Parietal lobe (tissue), 1 donor: ENCODE data around the gene KRTAP5-3. TPM values are rescaled to one million over a fixed set of nuclear protein-coding genes. Genes with fewer than 3 reads are reported as not detected.

ENCODE experiments used
- total RNA-seq: library from RNA; depleted of rRNA; stranded (reverse); fragments of >200 nt; gene quantifications from one replicate; pipeline ENCODE4 v1.2.3, GENCODE V29; 2014

KRTAP5-3 gene, protein sequence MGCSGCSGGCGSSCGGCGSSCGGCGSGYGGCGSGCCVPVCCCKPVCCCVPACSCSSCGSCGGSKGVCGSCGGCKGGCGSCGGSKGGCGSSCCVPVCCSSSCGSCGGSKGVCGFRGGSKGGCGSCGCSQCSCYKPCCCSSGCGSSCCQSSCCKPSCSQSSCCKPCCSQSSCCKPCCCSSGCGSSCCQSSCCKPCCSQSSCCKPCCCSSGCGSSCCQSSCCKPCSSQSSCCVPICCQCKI
- not detected for total RNA-seq

DNA sequence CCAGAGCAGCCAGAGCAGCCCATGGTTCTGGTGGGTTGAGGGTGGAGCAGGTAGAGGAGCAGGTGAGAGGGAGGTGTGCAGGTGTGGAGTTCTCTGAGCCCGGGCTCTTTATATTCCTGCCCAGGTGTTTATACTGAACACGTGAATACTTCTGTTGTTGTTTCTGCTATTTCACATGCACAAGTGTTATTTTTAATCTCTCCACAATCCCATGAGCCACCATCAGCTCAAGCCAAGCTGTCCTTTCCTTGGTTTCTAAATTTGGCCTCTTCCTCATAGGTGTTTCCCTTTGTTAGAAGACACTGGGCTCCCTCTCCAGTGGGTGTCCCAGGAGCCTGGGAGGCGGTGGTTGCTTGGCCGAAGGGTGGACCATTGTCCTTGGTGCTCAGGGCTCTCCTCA is at the start of gene KRTAP5-3:
KRTAP5-3 (minus strand) TSS at position 101 of the 400 bp plus-strand sequence; CDS start at position 23, 78 bp downstream.

DNA sequence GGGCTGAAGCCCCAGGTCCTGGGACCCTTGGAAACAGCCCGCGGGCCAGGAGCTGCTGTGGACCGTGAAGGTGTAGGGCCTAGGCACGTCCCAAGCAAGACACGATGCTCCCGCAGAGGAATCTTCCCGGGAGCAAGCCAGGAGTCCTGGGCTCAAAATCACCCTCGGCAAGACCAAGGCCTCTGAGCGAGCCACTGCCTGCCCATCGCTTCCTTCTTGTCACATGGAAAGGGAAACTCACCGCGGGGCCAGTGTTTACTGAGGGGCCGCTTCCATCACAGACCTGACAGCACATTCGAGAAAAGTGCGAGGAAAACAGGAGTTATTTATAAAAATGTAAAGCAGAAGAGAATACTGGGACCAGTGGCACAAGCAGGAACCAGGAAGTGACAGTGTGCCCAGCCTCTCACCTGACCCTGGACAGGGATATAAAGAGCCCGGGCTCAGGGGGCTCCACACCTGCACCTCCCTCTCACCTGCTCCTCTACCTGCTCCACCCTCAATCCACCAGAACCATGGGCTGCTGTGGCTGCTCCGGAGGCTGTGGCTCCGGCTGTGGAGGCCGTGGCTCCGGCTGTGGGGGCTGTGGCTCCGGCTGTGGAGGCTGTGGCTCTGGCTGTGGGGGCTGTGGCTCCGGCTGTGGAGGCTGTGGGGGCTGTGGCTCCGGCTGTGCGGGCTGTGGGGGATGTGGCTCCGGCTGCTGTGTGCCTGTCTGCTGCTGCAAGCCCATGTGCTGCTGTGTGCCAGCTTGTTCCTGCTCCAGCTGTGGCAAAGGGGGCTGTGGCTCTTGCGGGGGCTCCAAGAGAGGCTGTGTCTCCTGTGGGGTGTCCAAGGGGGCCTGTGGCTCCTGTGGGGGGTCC is 21.3 kb upstream of the KRTAP5-3 start, which contains the start of gene KRTAP5-5:
KRTAP5-5 (plus strand) TSS at position 450 of the 860 bp plus-strand sequence; CDS start at position 516, 66 bp downstream.

DNA sequence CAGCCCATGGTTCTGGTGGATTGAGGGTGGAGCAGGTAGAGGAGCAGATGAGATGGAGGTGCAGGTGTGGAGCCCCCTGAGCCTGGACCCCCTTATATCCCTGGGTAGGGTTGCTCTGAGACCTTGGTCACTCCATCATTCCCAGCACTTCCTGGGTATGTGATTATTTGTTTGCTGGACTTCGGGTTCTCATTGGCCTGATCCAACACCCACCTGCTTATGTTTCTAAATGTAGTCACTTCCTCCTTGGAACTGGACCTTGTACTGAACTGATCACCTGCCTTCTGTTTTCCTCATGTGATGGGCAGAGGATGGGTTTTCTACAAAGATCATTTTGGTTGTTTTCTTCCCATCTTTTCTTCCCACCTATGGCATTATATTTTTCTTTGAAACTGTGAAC is 13.8 kb upstream of the KRTAP5-3 start, which contains the start of gene KRTAP5-4:
KRTAP5-4 (minus strand) TSS at position 53 of the 400 bp plus-strand sequence; CDS start at position 8, 45 bp downstream.

DNA sequence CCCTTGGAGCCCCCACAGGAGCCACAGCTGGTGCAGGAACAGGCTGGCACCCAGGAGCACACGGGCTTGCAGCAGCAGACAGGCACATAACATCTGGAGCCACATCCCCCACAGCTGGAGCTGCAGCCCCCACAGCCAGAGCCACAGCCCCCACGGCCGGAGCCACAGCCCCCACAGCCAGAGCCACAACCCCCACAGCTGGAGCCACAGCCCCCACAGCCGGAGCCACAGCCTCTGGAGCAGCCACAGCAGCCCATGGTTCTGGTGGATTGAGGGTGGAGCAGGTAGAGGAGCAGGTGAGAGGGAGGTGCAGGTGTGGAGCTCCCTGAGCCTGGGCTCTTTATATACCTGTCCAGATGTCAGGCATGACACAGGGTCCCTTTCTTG is 10.3 kb downstream of the KRTAP5-3 start, which contains the start of gene KRTAP5-2:
KRTAP5-2 (minus strand) TSS at position 301 of the 387 bp plus-strand sequence; CDS start at position 257, 44 bp downstream.

DNA sequence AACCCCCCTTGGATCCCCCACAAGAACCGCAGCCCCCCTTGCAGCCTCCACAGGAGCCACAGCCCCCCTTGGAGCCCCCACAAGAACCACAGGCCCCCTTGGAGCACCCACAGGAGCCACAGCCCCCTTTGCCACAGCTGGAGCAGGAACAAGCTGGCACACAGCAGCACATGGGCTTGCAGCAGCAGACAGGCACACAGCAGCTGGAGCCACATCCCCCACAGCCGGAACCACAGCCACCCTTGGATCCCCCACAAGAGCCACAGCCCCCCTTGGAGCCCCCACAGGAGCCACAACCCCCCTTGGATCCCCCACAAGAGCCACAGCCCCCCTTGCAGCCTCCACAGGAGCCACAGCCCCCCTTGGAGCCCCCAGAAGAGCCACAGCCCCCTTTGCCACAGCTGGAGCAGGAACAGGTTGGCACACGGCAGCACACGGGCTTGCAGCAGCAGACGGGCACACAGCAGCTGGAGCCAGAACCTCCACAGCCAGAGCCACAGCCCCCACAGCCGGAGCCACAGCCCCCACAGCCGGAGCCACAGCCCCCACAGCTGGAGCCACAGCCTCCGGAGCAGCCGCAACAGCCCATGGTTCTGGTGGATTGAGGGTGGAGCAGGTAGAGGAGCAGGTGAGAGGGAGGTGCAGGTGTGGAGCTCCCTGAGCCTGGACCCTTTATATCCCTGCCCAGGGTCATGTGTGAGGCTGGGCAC is 23.4 kb downstream of the KRTAP5-3 start, which contains the start of gene KRTAP5-1:
KRTAP5-1 (minus strand) TSS at position 623 of the 710 bp plus-strand sequence; CDS start at position 589, 34 bp downstream.

DNA sequence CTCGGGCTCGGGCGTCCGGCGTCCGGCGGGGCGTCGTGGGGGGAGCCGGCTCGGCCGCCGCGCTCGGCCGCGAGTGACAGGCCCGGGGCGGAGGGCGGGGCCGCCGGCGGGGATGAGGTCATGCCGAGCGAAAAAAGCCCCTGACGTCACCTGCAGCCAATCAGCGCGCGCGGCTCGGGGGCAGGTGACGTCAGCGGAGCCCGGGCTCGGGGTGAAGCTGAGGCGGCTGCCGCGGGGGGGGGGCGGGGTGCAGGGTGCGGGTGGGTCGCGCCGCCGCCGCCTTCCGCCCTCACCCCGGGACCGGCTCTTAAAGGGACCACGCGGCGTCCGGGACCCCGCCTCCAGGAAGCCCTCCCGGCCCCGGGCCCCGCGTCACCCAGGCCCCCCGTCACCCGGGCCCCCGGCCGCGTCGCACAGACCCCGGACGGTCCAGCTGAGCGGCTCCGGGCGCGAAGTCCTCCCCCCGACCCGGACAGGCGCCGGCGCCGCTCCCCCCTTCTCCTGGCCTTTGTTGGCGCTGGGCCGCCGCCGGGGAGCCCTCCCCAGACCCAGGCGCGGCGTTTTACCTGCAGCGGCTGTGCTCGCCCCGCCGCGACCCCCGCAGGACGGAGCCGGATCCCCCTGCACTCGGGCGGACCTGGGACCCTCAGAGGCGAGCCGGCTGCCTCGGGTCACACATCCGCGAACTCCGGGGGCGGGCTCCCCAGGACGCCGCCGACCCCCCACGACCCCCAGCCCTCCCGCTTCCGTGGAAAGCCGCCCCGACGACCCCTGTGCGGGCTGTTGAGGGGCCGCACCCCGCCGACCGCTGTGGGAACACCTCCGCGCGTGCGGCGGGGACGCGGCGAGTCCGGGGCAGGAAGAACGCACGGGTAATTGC is 35.8 kb downstream of the KRTAP5-3 start, which contains the start of gene DUSP8:
DUSP8 (minus strand) TSS at position 75 of the 880 bp plus-strand sequence. CDS start 6,445 bp downstream, outside the sequence.

Other genes with a start within 250 kb of the KRTAP5-3 start
- 54.5 TPM for gene BRSK2, start 218.5 kb downstream of the KRTAP5-3 start, total RNA-seq
- gene MOB2, start 121.7 kb downstream of the KRTAP5-3 start, total RNA-seq = 22.5 TPM
- 8.8 TPM for gene DUSP8, start 36.2 kb downstream of the KRTAP5-3 start, total RNA-seq
- gene KRTAP5-1, start 23.2 kb downstream of the KRTAP5-3 start, total RNA-seq = not detected
- not detected for gene KRTAP5-2, start 10.2 kb downstream of the KRTAP5-3 start, total RNA-seq
- not detected for gene KRTAP5-4, start 13.7 kb upstream of the KRTAP5-3 start, total RNA-seq
- gene KRTAP5-5, start 21.3 kb upstream of the KRTAP5-3 start, total RNA-seq = not detected
- not detected for gene KRTAP5-6, start 88.7 kb upstream of the KRTAP5-3 start, total RNA-seq
- 0.94 TPM for gene IFITM10, start 142.1 kb upstream of the KRTAP5-3 start, total RNA-seq
- gene CTSD, start 155.5 kb upstream of the KRTAP5-3 start, total RNA-seq = 39.8 TPM
- not detected for gene SYT8, start 226.5 kb upstream of the KRTAP5-3 start, total RNA-seq
- not detected for gene TNNI2, start 230.5 kb upstream of the KRTAP5-3 start, total RNA-seq
- gene LSP1, start 244.6 kb upstream of the KRTAP5-3 start, total RNA-seq = 0.63 TPM